ENCODE measurements around the gene NRXN3.

The NRXN3 gene

GRCh38 chr14:78324353-78324752, 154.2 kb downstream of the NRXN3 start:
- no peaks in the 10 kb centered on the region for H3K79me2 ChIP-seq (ENCODE audit: insufficient read depth, low read length)
- no peak overlapping the region for H3K4me2 ChIP-seq (ENCODE audit: low read depth, low read length, poor library complexity, severe bottlenecking)

GRCh38 chr14:78325911-78326310, 155.7 kb downstream of the NRXN3 start:
- H3K4me2 ChIP-seq (ENCODE audit: low read depth, low read length, poor library complexity, severe bottlenecking): no peak overlapping the region
- H3K27me3 ChIP-seq (ENCODE audit: low read length): no peaks in the 10 kb centered on the region
- TF ChIP-seq EZH2phosphoT487 (conservative IDR thresholded peaks at IDR 0.05; ENCODE audit: low read length): no peak
- no peak for TF ChIP-seq CTCF (IDR thresholded peaks at IDR 0.05; ENCODE audit: insufficient read depth, low read length, poor library complexity, severe bottlenecking)
- H3K4me3 ChIP-seq (ENCODE audit: insufficient read depth, low read length, poor library complexity, severe bottlenecking): no peak overlapping the region
- no peaks in the 10 kb centered on the region for H4K20me1 ChIP-seq (ENCODE audit: low read depth, low read length)
- H3K27ac ChIP-seq (ENCODE audit: low read depth, low read length): no peak overlapping the region
- H3K36me3 ChIP-seq (ENCODE audit: low read length): no peaks in the 10 kb centered on the region
- no peaks in the 10 kb centered on the region for H3K9me2 ChIP-seq (replicated peaks; ENCODE audit: insufficient read depth, low read length)
- no peaks in the 10 kb centered on the region for H3K9me3 ChIP-seq (ENCODE audit: insufficient read depth, low read length)
- no peaks in the 10 kb centered on the region for H3K79me2 ChIP-seq (ENCODE audit: insufficient read depth, low read length)
- no peak overlapping the region for H3K9ac ChIP-seq (ENCODE audit: low read length)
- no peaks in the 10 kb centered on the region for H3F3A ChIP-seq (ENCODE audit: insufficient read depth)
- no peak overlapping the region for H2AFZ ChIP-seq (ENCODE audit: low read depth, low read length, severe bottlenecking)

More at GRCh38 chr14:78324353-78324752, 154.2 kb downstream of the NRXN3 start:
- Histone ChIP-seq H4K20me1 (ENCODE audit: low read depth, low read length) (no peaks in the 10 kb centered on the region), H3K27ac (ENCODE audit: low read depth, low read length) (no peak overlapping the region), H2AFZ (ENCODE audit: low read depth, low read length, severe bottlenecking) (no peak overlapping the region), H3K9me2 (replicated peaks; ENCODE audit: insufficient read depth, low read length) (no peaks in the 10 kb centered on the region), H3K9me3 (ENCODE audit: insufficient read depth, low read length) (no peaks in the 10 kb centered on the region), H3K4me3 (ENCODE audit: insufficient read depth, low read length, poor library complexity, severe bottlenecking) (no peak overlapping the region), H3F3A (ENCODE audit: insufficient read depth) (no peaks in the 10 kb centered on the region), H3K9ac (ENCODE audit: low read length) (no peak overlapping the region), H3K27me3 (ENCODE audit: low read length) (no peaks in the 10 kb centered on the region), H3K36me3 (ENCODE audit: low read length) (no peaks in the 10 kb centered on the region)
- TF ChIP-seq CTCF (IDR thresholded peaks at IDR 0.05; ENCODE audit: insufficient read depth, low read length, poor library complexity, severe bottlenecking): no peak
- no peak for TF ChIP-seq EZH2phosphoT487 (conservative IDR thresholded peaks at IDR 0.05; ENCODE audit: low read length)

GRCh38 chr14:78327426-78328221, 157.5 kb downstream of the NRXN3 start:
- H3K36me3 ChIP-seq (ENCODE audit: low read length): no peaks in the 10 kb centered on the region
- no peaks in the 10 kb centered on the region for H3K79me2 ChIP-seq (ENCODE audit: insufficient read depth, low read length)
- H3K27ac ChIP-seq (ENCODE audit: low read depth, low read length): no peak overlapping the region
- no peak overlapping the region for H3K9ac ChIP-seq (ENCODE audit: low read length)
- no peak overlapping the region for H3K4me2 ChIP-seq (ENCODE audit: low read depth, low read length, poor library complexity, severe bottlenecking)
- H3K4me3 ChIP-seq (ENCODE audit: insufficient read depth, low read length, poor library complexity, severe bottlenecking): no peak overlapping the region
- no peaks in the 10 kb centered on the region for H3K9me2 ChIP-seq (replicated peaks; ENCODE audit: insufficient read depth, low read length)
- TF ChIP-seq EZH2phosphoT487 (conservative IDR thresholded peaks at IDR 0.05; ENCODE audit: low read length): no peak
- TF ChIP-seq CTCF (IDR thresholded peaks at IDR 0.05; ENCODE audit: insufficient read depth, low read length, poor library complexity, severe bottlenecking): no peak
- H3K9me3 ChIP-seq (ENCODE audit: insufficient read depth, low read length): no peaks in the 10 kb centered on the region
- no peaks in the 10 kb centered on the region for H3K27me3 ChIP-seq (ENCODE audit: low read length)
- no peaks in the 10 kb centered on the region for H3F3A ChIP-seq (ENCODE audit: insufficient read depth)
- no peaks in the 10 kb centered on the region for H4K20me1 ChIP-seq (ENCODE audit: low read depth, low read length)
- no peak overlapping the region for H2AFZ ChIP-seq (ENCODE audit: low read depth, low read length, severe bottlenecking)
